Colonic mucosa (tissue), 4 donors: ENCODE measurements around the gene PCSK1N. TPM values are rescaled to one million over a fixed set of nuclear protein-coding genes. Genes with fewer than 3 reads are reported as not detected.

Experiments used
- DNase-seq: peaks from one replicate; pipeline ENCODE4 v3.0.0-alpha.2; 2020
- H3K27ac ChIP-seq: fragments of 200-600 bp; one replicate; pipeline ENCODE4 v1.8.0; 2021
- H3K27me3 ChIP-seq: fragments of 200-600 bp; one replicate; pipeline ENCODE4 v1.8.0; 2021
- H3K36me3 ChIP-seq: fragments of 200-600 bp; one replicate; pipeline ENCODE4 v1.8.0; 2021
- H3K4me1 ChIP-seq: fragments of 200-600 bp; one replicate; pipeline ENCODE4 v1.8.0; 2021; ENCODE audit warnings: mild to moderate bottlenecking
- H3K4me3 ChIP-seq: fragments of 200-600 bp; one replicate; pipeline ENCODE4 v1.8.0; 2021
- H3K9ac ChIP-seq, 2 donors: one replicate each; pipeline ENCODE4 v1.7.0; 2013; ENCODE audit warnings: control low read depth in 2 of 2, low read depth in 2 of 2, low read length in 2 of 2
- H3K9me3 ChIP-seq: fragments of 200-600 bp; one replicate; pipeline ENCODE4 v1.8.0; 2021
- intact Hi-C: fragments of 100-400 bp; cut with DNase I; formaldehyde crosslinking; loops from one replicate; pipeline ENCODE4 v1.14.1; 2022
- total RNA-seq, 2 donors: library from RNA; stranded (reverse); fragmentation: NEBNext Ultra II Directional in 1 of 2; extraction: Animal tissue kit (Norgen Biotek cat#: 25700) in 1 of 2; gene quantifications; one replicate each; pipeline ENCODE4 v1.2.1, GENCODE V29; 2021
- TF ChIP-seq, protein P1 (sequence below): fragments of 200-600 bp; IDR thresholded peaks from one replicate; pipeline ENCODE4 v1.8.0; 2022; ENCODE audit warnings: antibody characterized with exemption, mild to moderate bottlenecking
- donor health status: healthy.
- donor health status: DM: no; HTN: no; CAD: no.
- donor health status: DM: no; HTN: no; CAD: no.

Gene PCSK1N
- total RNA-seq, 2 donors from 2014 or later: 6.0 to 10.1 TPM

DNA sequence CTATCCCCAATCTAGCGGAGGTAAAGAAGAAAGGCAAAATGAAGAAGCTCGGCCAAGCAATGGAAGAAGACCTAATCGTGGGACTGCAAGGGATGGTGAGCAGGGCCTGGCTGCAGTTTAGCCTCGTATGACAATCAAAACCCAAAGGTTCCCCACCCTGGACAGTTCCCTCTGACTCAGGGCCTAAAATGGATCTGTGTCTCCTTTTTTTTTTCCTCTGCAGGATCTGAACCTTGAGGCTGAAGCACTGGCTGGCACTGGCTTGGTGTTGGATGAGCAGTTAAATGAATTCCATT lies 32.6 kb downstream of the PCSK1N start:
- Histone ChIP-seq H3K9ac (peak overlapping the region; percentile 68 to 75), H3K9me3 (no peaks in the 10 kb centered on the region), H3K27me3 (no peaks in the 10 kb centered on the region), H3K4me1 (no peaks in the 10 kb centered on the region), H3K27ac (peak overlapping the region; percentile 88), H3K36me3 (no peaks in the 10 kb centered on the region), H3K4me3 (peak overlapping the region; percentile 36)
- DNase-seq: no peak
- TF ChIP-seq, protein P1, sequence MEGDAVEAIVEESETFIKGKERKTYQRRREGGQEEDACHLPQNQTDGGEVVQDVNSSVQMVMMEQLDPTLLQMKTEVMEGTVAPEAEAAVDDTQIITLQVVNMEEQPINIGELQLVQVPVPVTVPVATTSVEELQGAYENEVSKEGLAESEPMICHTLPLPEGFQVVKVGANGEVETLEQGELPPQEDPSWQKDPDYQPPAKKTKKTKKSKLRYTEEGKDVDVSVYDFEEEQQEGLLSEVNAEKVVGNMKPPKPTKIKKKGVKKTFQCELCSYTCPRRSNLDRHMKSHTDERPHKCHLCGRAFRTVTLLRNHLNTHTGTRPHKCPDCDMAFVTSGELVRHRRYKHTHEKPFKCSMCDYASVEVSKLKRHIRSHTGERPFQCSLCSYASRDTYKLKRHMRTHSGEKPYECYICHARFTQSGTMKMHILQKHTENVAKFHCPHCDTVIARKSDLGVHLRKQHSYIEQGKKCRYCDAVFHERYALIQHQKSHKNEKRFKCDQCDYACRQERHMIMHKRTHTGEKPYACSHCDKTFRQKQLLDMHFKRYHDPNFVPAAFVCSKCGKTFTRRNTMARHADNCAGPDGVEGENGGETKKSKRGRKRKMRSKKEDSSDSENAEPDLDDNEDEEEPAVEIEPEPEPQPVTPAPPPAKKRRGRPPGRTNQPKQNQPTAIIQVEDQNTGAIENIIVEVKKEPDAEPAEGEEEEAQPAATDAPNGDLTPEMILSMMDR: no peak
- intact Hi-C loops: no loop called here

DNA sequence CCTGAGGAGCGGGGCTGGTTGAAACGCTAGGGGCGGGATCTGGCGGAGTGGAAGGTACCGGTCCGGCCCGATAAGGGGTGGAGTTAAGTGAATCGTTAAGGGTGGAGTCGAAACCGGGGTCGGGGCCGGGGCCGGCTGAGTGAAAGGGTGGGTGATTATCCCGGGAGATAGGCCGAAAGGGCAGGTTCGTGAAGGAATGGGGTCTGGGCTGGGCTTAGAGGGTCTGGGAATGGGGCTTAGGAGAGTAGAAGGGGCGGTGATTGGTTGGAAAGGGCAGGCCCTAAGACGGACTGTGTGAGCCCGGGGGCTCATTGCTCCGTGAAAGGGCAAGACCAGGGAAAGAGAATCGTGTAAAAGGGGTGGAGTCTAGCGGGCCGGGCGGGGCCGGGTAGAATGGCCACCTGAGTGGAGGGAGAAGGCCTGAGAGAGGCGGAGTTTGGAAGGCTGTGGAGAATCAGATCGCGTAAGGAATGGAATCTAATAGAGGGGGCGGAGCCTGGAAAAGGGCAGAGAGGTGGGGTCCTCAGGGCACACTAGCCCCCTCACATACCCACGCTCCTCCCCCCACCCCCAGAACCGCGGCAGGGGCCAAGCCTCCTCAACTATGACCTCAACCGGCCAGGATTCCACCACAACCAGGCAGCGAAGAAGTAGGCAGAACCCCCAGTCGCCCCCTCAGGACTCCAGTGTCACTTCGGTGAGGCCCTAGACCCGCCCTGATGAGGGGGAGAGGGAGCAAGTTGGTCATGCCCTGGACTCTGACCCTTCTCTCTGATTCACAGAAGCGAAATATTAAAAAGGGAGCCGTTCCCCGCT lies 33.1 kb downstream of the PCSK1N start:
- TF ChIP-seq, protein P1: no peak
- Histone ChIP-seq H3K27me3 (no peaks in the 10 kb centered on the region), H3K9ac (peak overlapping the region; percentile 75 to 87), H3K4me1 (no peaks in the 10 kb centered on the region), H3K36me3 (no peaks in the 10 kb centered on the region), H3K4me3 (peak overlapping the region; percentile 36), H3K9me3 (no peaks in the 10 kb centered on the region), H3K27ac (peak overlapping the region; percentile 88)
- peak; percentile 89 for DNase-seq
- intact Hi-C loops: no loop called here

DNA sequence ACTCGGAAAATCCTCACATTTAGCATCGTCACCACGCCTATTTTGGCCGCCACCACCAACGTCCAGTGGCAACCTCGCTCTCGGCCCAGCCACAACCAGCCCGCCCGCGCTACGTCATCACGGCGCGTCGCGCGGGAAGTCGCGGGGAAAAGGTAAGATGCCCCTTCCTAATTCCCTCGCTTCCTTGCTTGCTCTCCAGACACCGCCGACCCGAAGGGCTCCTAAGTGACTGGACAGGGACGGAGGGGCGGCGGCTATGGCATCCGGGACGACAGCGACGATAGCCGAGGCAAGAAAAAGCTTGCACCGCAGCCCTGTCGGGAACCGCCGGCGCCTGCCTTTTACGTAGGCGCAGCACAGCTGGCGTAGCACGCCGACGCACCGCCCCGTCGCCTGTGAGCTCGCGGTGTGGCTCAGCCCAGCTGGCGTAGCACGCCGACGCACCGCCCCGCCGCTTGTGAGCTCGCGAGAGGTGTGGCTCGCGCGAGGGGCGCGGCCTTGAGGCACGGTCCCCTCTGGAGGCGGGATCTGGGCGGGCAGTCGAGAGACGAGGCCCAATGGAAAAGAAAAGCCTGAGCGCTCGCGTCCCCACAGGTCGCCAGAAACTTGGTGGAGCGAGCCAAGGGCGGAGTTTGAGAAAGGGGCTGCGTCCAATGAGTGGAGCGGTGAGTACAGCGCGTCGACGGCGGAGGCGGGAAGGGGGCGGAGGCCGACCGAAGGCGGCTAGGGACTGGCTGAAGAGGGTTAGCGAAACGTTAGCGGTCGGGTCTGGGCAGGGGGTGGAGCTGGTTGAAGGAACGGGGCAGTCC lies 33.9 kb downstream of the PCSK1N start, which contains the start of gene HDAC6:
HDAC6 (plus strand) TSS at position 788 of the 809 bp plus-strand sequence. CDS start 626 bp downstream, outside the sequence.
- no peaks in the 10 kb centered on the region for H3K27me3 ChIP-seq
- TF ChIP-seq, protein P1: no peak
- peak; percentile 94 for DNase-seq
- H3K27ac ChIP-seq: peak within 1 kb of the TSS; percentile 88
- no peaks in the 10 kb centered on the region for H3K36me3 ChIP-seq
- H3K4me3 ChIP-seq: peak within 1 kb of the TSS; percentile 36
- intact Hi-C loops: no loop called here
- H3K9ac ChIP-seq: peak within 1 kb of the TSS; percentile 75 to 87
- H3K4me1 ChIP-seq: no peaks in the 10 kb centered on the region
- H3K9me3 ChIP-seq: no peaks in the 10 kb centered on the region

DNA sequence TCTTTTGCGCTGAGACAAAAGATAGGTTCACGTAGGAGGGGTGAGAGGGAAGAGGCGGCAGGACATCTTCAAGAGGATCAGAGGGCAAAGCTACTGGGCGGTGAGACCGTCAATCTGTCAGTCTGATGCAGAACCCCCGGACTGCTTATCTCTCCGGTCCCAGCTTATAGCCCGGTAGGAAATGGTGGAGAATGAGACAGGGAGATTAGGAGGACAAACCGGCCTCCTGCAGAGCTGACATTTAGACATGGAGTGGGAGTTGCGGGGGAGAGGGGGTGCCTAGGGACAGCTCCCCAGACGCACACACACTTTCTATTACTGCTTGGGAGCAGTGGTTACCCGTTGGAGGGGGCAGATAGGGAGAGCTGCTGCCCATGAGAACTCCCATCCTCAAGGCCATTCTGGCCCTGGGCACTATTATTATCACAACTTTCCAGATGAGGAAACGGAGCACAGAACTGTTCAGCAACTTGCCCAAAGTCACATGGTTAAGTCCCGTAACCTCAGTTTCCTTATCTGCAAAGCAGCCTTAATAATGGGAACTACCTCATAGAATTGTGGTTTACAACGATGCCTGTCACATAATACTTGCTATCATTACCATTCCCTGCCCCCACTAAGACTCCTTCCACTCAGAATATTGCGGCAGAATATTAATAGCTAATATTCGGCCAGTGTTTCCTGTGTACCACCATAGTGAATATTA lies 34.7 kb downstream of the PCSK1N start:
- H3K27ac ChIP-seq: peak overlapping the region; percentile 78
- no peaks in the 10 kb centered on the region for H3K36me3 ChIP-seq
- intact Hi-C loops: no loop called here
- peak overlapping the region; percentile 33 for H3K4me3 ChIP-seq
- TF ChIP-seq, protein P1: no peak
- no peaks in the 10 kb centered on the region for H3K9me3 ChIP-seq
- DNase-seq: no peak
- H3K27me3 ChIP-seq: no peaks in the 10 kb centered on the region
- H3K4me1 ChIP-seq: no peaks in the 10 kb centered on the region
- H3K9ac ChIP-seq: peak overlapping the region; percentile 66 to 73

DNA sequence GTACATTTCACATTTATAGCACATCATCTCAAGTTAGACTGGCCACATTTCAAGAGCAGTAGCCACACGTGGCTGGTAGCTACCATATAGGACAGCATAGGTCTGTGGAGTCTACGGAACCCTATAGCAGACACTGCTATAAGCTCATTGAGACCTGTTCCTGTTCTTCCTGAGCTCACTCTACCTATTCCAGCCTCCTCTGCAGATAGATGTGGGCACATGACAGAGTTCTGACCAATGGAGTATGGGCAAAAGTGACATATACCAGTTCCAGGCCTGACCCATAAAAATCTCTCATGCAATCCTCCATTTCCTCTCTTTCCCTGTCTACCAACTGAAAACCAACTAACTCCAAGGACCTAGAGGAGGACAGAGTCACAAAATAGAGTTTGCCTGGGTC lies 37.1 kb downstream of the PCSK1N start:
- TF ChIP-seq, protein P1: no peak
- Histone ChIP-seq H3K4me3 (no peak overlapping the region), H3K4me1 (no peaks in the 10 kb centered on the region), H3K27ac (no peak overlapping the region), H3K36me3 (no peaks in the 10 kb centered on the region), H3K27me3 (no peaks in the 10 kb centered on the region), H3K9ac (no peak overlapping the region), H3K9me3 (no peaks in the 10 kb centered on the region)
- intact Hi-C loops: no loop called here
- no peak for DNase-seq
